A673 (cell line): ENCODE measurements around the gene PRKAG2. TPM values are rescaled to one million over a fixed set of nuclear protein-coding genes. Genes with fewer than 3 reads are reported as not detected.
"Not testable (repeated sequence)": the region's sequence is repeated elsewhere in the genome, so short reads cannot be mapped to it uniquely, and the experiment has no call there.

Experiments used
- BruUV-seq: library from RNA; stranded (reverse); fragments of 400-500 nt; replicated peaks from 2 replicates; lab custom pipeline; 2021; lab: Mats Ljungman, UMichigan
- CTCF ChIA-PET: fragments of 300-600 bp; sonication (Branson Sonifier 250); formaldehyde crosslinking; loops from one replicate; lab custom pipeline; 2022; ENCODE audit warnings: antibody characterized with exemption; lab: Charles Lee
- POLR2A ChIA-PET: fragments of 300-600 bp; sonication (Branson Sonifier 250); formaldehyde crosslinking; loops from one replicate; lab custom pipeline; 2022; ENCODE audit warnings: antibody characterized with exemption; ENCODE audit not compliant: low non-redundant PET; lab: Charles Lee
- DNase-seq: peaks from one replicate; pipeline ENCODE4 v3.0.0-alpha.2; 2015; ENCODE audit warnings: low spot score
- H3K27ac ChIP-seq: fragments of 200-600 bp; sonication (generic); 2 replicates; pipeline ENCODE4 v1.5.1; 2016; ENCODE audit warnings: mixed run types, low read depth, mild to moderate bottlenecking, mixed read lengths, antibody characterized with exemption, low read length; ENCODE audit not compliant: poor library complexity, severe bottlenecking
- H3K27me3 ChIP-seq: fragments of 200-600 bp; sonication (generic); replicated peaks from 2 replicates; pipeline ENCODE4 v1.6.1; 2017; ENCODE audit warnings: mixed run types, low read depth, mild to moderate bottlenecking, mixed read lengths, antibody characterized with exemption, low read length; ENCODE audit not compliant: insufficient read depth, poor library complexity
- H3K36me3 ChIP-seq: fragments of 200-600 bp; sonication (generic); 2 replicates; pipeline ENCODE4 v1.6.1; 2016; ENCODE audit warnings: mixed run types, mild to moderate bottlenecking, mixed read lengths, antibody characterized with exemption, low read length; ENCODE audit not compliant: insufficient read depth, poor library complexity, severe bottlenecking
- H3K4me1 ChIP-seq: fragments of 200-600 bp; sonication (generic); 2 replicates; pipeline ENCODE4 v1.6.1; 2017; ENCODE audit warnings: mixed run types, mild to moderate bottlenecking, mixed read lengths, antibody characterized with exemption, low read length; ENCODE audit not compliant: insufficient read depth, poor library complexity, severe bottlenecking
- H3K4me3 ChIP-seq: fragments of 200-600 bp; sonication (generic); 2 replicates; pipeline ENCODE4 v1.5.1; 2016; ENCODE audit warnings: low read depth, mixed run types, mild to moderate bottlenecking, mixed read lengths, low read length; ENCODE audit not compliant: poor library complexity, severe bottlenecking
- H3K9me3 ChIP-seq: fragments of 200-600 bp; sonication (generic); 2 replicates; pipeline ENCODE4 v1.6.1; 2016; ENCODE audit warnings: mixed run types, low read depth, mild to moderate bottlenecking, mixed read lengths, antibody characterized with exemption, low read length; ENCODE audit not compliant: poor library complexity, severe bottlenecking
- EZH2 ChIP-seq: fragments of 200-600 bp; sonication (generic); IDR thresholded peaks from 2 replicates; pipeline ENCODE4 v1.6.1; 2017; ENCODE audit warnings: borderline replicate concordance, low read depth, mild to moderate bottlenecking, mixed read lengths, antibody characterized with exemption, low read length; ENCODE audit not compliant: poor library complexity, severe bottlenecking
- intact Hi-C: fragments of 100-400 bp; cut with micrococcal nuclease; formaldehyde crosslinking; loops from one replicate; pipeline ENCODE4 v1.10.0; 2022; ENCODE audit not compliant: unreplicated experiment
- total RNA-seq: library from RNA; stranded (reverse); gene quantifications from 2 replicates; pipeline ENCODE4 v1.2.3, GENCODE V29; 2021
- TF ChIP-seq, protein P1 (sequence below): fragments of 300-800, 200-600 bp; sonication (generic); conservative IDR thresholded peaks from 2 replicates; pipeline ENCODE4 v1.5.1; 2017; ENCODE audit warnings: low read depth, mild to moderate bottlenecking, antibody characterized with exemption, low read length, moderate library complexity, mixed read lengths

Gene PRKAG2
- total RNA-seq, 1 experiment from 2014 or later, result 11.6 TPM

DNA sequence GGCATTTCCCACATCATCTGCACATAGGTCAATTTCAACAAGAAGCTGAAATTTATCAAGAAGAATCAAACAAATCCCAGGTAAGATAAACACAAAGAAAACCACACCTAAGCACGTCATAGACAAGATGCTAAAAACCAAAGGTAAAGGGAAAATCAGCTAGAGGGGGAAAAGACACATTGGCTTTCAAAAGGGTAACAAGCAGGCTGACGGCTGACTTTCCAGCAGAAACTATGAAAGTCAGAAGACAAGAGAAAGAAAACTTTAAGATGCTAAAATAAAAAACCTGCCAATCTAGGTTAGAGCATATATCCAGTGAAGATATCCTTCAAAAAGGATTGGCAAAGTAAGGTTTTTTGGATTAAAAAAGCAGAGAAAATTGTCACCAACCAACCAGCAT lies 297.3 kb downstream of the PRKAG2 start:
- no peaks in the 10 kb centered on the region for H3K27me3 ChIP-seq
- H3K9me3 ChIP-seq, result peaks cover 7% of the 10 kb centered on the region
- no peak for DNase-seq
- intact Hi-C loops, result no loop called here
- H3K36me3 ChIP-seq, result no peaks in the 10 kb centered on the region
- H3K4me3 ChIP-seq, result no peak overlapping the region
- ChIA-PET POLR2A (no interaction called here), CTCF (no interaction called here)
- H3K27ac ChIP-seq, result no peak overlapping the region
- no peaks in the 10 kb centered on the region for H3K4me1 ChIP-seq
- BruUV-seq, result no TSS peak
- no peak for TF ChIP-seq EZH2
- TF ChIP-seq, protein P1, sequence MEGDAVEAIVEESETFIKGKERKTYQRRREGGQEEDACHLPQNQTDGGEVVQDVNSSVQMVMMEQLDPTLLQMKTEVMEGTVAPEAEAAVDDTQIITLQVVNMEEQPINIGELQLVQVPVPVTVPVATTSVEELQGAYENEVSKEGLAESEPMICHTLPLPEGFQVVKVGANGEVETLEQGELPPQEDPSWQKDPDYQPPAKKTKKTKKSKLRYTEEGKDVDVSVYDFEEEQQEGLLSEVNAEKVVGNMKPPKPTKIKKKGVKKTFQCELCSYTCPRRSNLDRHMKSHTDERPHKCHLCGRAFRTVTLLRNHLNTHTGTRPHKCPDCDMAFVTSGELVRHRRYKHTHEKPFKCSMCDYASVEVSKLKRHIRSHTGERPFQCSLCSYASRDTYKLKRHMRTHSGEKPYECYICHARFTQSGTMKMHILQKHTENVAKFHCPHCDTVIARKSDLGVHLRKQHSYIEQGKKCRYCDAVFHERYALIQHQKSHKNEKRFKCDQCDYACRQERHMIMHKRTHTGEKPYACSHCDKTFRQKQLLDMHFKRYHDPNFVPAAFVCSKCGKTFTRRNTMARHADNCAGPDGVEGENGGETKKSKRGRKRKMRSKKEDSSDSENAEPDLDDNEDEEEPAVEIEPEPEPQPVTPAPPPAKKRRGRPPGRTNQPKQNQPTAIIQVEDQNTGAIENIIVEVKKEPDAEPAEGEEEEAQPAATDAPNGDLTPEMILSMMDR, result no peak

DNA sequence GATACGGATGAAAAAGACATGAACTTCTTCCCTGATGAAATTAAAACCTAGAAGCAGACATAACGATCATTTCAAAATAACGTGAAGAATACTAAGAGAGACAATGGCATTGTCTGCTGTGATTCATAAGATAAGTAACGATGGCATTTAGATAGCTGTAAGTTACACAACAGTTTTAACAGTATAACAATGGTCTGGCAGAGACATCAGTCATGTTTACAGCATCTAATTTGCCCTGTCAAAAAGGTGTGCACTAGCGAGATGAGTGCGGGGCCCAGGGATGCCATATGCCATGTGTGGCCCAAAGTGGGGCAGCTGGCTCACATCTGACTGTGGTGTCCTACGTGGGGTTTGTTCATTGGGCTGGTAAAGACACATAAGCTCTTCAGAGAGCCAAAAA lies 301.5 kb downstream of the PRKAG2 start:
- intact Hi-C loops, result no loop called here
- H3K27me3 ChIP-seq, result no peaks in the 10 kb centered on the region
- no peaks in the 10 kb centered on the region for H3K36me3 ChIP-seq
- no peak for DNase-seq
- H3K27ac ChIP-seq, result no peak overlapping the region
- TF ChIP-seq, protein P1, result no peak
- no peak for TF ChIP-seq EZH2
- BruUV-seq, result no TSS peak
- H3K9me3 ChIP-seq, result peaks cover 7% of the 10 kb centered on the region
- no peak overlapping the region for H3K4me3 ChIP-seq
- no peaks in the 10 kb centered on the region for H3K4me1 ChIP-seq
- CTCF ChIA-PET, result no interaction called here
- POLR2A ChIA-PET, result no interaction called here

DNA sequence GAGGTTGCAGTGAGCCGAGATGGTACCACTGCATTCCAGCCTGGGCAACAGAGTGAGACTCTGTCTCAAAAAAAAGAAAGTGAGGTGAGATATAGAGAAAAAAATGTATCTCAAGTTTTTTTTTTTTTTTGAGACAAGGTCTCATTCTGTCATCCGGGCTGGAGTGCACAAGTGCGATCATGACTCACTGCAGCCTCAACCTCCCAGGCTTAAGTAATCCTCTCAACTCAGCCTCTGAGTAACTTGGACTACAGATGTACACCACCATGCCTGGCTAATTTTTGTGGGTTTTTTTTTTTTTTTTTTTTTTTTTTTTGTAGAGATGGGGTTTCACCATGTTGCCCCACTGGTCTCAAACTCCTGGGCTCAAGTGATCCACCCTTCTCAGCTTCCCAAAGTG lies 303.9 kb downstream of the PRKAG2 start:
- H3K4me3 ChIP-seq, H3K36me3 ChIP-seq: not testable (repeated sequence)
- intact Hi-C loops, result loop anchor here (5.0 kb wide), 1 partner anchor 184 kb away; no protein-coding TSS in a partner anchor

DNA sequence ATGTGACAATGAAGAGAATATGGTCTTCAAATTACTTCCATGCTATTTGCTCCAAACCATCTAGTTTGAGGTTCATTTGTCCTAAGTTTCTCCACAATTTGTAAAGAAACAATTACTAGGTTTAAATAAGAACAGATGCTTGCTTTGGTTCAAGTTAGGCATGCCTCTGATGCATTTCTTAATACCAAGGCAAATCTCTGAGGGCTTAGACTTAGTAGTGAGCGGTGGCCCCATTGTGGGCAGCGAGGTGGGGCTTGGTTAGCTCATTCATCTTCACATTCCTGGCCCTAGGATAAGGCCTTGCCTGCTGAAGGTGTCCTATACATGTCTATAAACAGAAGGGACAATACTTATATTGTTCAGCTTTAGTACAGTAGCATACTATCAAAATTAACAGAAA lies 304.8 kb downstream of the PRKAG2 start:
- POLR2A ChIA-PET, result no interaction called here
- TF ChIP-seq, protein P1, result no peak
- no peak for TF ChIP-seq EZH2
- BruUV-seq, result no TSS peak

More for the DNA sequence above, 303.9 kb downstream of the PRKAG2 start:
- DNase-seq, H3K9me3 ChIP-seq, H3K27ac ChIP-seq, H3K4me1 ChIP-seq, POLR2A ChIA-PET, BruUV-seq, H3K27me3 ChIP-seq, CTCF ChIA-PET: not testable (repeated sequence)

More for the DNA sequence above, 304.8 kb downstream of the PRKAG2 start:
- Histone ChIP-seq H3K36me3 (no peaks in the 10 kb centered on the region), H3K27ac (no peak overlapping the region), H3K4me3 (no peak overlapping the region), H3K4me1 (peaks cover 3% of the 10 kb centered on the region), H3K27me3 (no peaks in the 10 kb centered on the region), H3K9me3 (no peaks in the 10 kb centered on the region)
- CTCF ChIA-PET, result no interaction called here
- intact Hi-C loops, result loop anchor here (5.0 kb wide), 1 partner anchor 185 kb away; no protein-coding TSS in a partner anchor
- DNase-seq, result no peak
